NCI-H2081 treated with DMSO at 0.1 percent for 48 hours (cell line): Measurements from ENCODE around the gene LRRC4.

ENCODE experiments used
- DNase-seq: peaks from one replicate; lab custom pipeline; 2025; lab: John Stamatoyannopoulos, UW

The LRRC4 gene

GRCh38 chr7:128059143-128059988, 28.1 kb upstream of the LRRC4 start:
- DNase-seq, result no peak

- no peak for DNase-seq
Measured at GRCh38 chr7:128057909-128058308, 26.7 kb upstream of the LRRC4 start.

GRCh38 chr7:128056901-128057300, 25.7 kb upstream of the LRRC4 start:
- DNase-seq, result no peak

GRCh38 chr7:128055637-128056036, 24.4 kb upstream of the LRRC4 start:
- DNase-seq, result no peak

- no peak for DNase-seq
Measured at GRCh38 chr7:128054511-128054910, 23.3 kb upstream of the LRRC4 start.

- DNase-seq, result no peak
Measured at GRCh38 chr7:128053991-128054390, 22.8 kb upstream of the LRRC4 start.

- DNase-seq, result peak; percentile 95
Measured at GRCh38 chr7:128053023-128053422, 21.8 kb upstream of the LRRC4 start.

- DNase-seq, result no peak
Measured at GRCh38 chr7:128052404-128052803, 21.2 kb upstream of the LRRC4 start.

GRCh38 chr7:128045766-128046165, 14.5 kb upstream of the LRRC4 start:
- no peak for DNase-seq

GRCh38 chr7:128045158-128045557, 13.9 kb upstream of the LRRC4 start:
- no peak for DNase-seq

GRCh38 chr7:128044064-128044463, 12.8 kb upstream of the LRRC4 start:
- no peak for DNase-seq

- no peak for DNase-seq
Measured at GRCh38 chr7:128042012-128042411, 10.8 kb upstream of the LRRC4 start.

GRCh38 chr7:128041203-128041602, 10.0 kb upstream of the LRRC4 start:
- no peak for DNase-seq

GRCh38 chr7:128040205-128040604, 9.0 kb upstream of the LRRC4 start:
- DNase-seq, result no peak

GRCh38 chr7:128039544-128039953, 8.3 kb upstream of the LRRC4 start:
- peak; percentile 56 for DNase-seq

- DNase-seq, result no peak
Measured at GRCh38 chr7:128037880-128038619, 6.8 kb upstream of the LRRC4 start.

- no peak for DNase-seq
Measured at GRCh38 chr7:128037081-128037480, 5.8 kb upstream of the LRRC4 start.

GRCh38 chr7:128036226-128036940, 5.1 kb upstream of the LRRC4 start:
- DNase-seq, result no peak

GRCh38 chr7:128035712-128036111, 4.5 kb upstream of the LRRC4 start:
- no peak for DNase-seq

- DNase-seq, result no peak
Measured at GRCh38 chr7:128034825-128035224, 3.6 kb upstream of the LRRC4 start.

GRCh38 chr7:128033246-128033645, 2.0 kb upstream of the LRRC4 start:
- no peak for DNase-seq

- no peak for DNase-seq
Measured at GRCh38 chr7:128032605-128033235, 1.5 kb upstream of the LRRC4 start.
